ENCODE measurements around the gene MST1R.
A peak's percentile ranks its signal among the peaks of the same experiment; 100 is the strongest.

The MST1R gene

GRCh38 chr3:49845694-49846093 lies 58.0 kb downstream of the MST1R start:
- CTCF ChIA-PET: interaction anchor here (0.8 to 2.2 kb wide), 2 partner anchors 26 to 43 kb away, joined by 5 to 9 read pairs; partner anchors contain the start of gene INKA1
- TF ChIP-seq CTCF (conservative IDR thresholded peaks at IDR 0.05; ENCODE audit: low read depth): no peak
- DNase-seq (ENCODE audit: low spot score): no peak
- POLR2A ChIA-PET (ENCODE audit: low non-redundant PET): no interaction called here
- no peak overlapping the region for H3K27ac ChIP-seq

GRCh38 chr3:49844464-49845183 lies 59.0 kb downstream of the MST1R start:
- H3K27ac ChIP-seq: no peak overlapping the region
- no peak for DNase-seq (ENCODE audit: low spot score)
- no peak for TF ChIP-seq CTCF (conservative IDR thresholded peaks at IDR 0.05; ENCODE audit: low read depth)
- POLR2A ChIA-PET (ENCODE audit: low non-redundant PET): no interaction called here
- CTCF ChIA-PET: interaction anchor here (0.7 to 2.2 kb wide), 2 partner anchors 11 to 42 kb away, joined by 3 to 9 read pairs; partner anchors contain the start of gene INKA1

- ChIA-PET CTCF (interaction anchor here (0.6 kb wide), 1 partner anchor 1294 kb away, joined by 3 read pairs; no protein-coding TSS in a partner anchor), POLR2A (ENCODE audit: low non-redundant PET) (no interaction called here)
- no peak for TF ChIP-seq CTCF (conservative IDR thresholded peaks at IDR 0.05; ENCODE audit: low read depth)
- peak overlapping the region; percentile 61 for H3K27ac ChIP-seq
- DNase-seq (ENCODE audit: low spot score): no peak
Observed at GRCh38 chr3:49842843-49843517, 60.7 kb downstream of the MST1R start.

GRCh38 chr3:49841806-49842205 lies 61.9 kb downstream of the MST1R start:
- peak overlapping the region; percentile 61 for H3K27ac ChIP-seq
- POLR2A ChIA-PET (ENCODE audit: low non-redundant PET): no interaction called here
- TF ChIP-seq CTCF (conservative IDR thresholded peaks at IDR 0.05; ENCODE audit: low read depth): no peak
- CTCF ChIA-PET: no interaction called here
- DNase-seq (ENCODE audit: low spot score): no peak

- peak overlapping the region; percentile 61 for H3K27ac ChIP-seq
- no peak for DNase-seq (ENCODE audit: low spot score)
- no peak for TF ChIP-seq CTCF (conservative IDR thresholded peaks at IDR 0.05; ENCODE audit: low read depth)
- ChIA-PET POLR2A (ENCODE audit: low non-redundant PET) (no interaction called here), CTCF (no interaction called here)
Observed at GRCh38 chr3:49841126-49841696, 62.5 kb downstream of the MST1R start.

GRCh38 chr3:49840388-49840787 lies 63.3 kb downstream of the MST1R start:
- TF ChIP-seq CTCF (conservative IDR thresholded peaks at IDR 0.05; ENCODE audit: low read depth): no peak
- ChIA-PET CTCF (interaction anchor here (3.1 kb wide), 1 partner anchor 39 kb away, joined by 40 read pairs; the partner anchor contains the start of genes CDHR4 and INKA1), POLR2A (ENCODE audit: low non-redundant PET) (no interaction called here)
- DNase-seq (ENCODE audit: low spot score): no peak
- H3K27ac ChIP-seq: peak overlapping the region; percentile 61
